Effector memory CD8-positive, alpha-beta T cell (primary cell): Measurements from ENCODE around the gene SLC9A9.

Experiments
- ATAC-seq: fragments of 150-1000 bp; cut with Tn5 transposase; replicated peaks from 2 replicates; pipeline ENCODE4 v1.10.0; 2021; ENCODE audit warnings: mild to moderate bottlenecking, moderate library complexity
- DNase-seq, 3 experiments: peaks; one replicate each; pipeline ENCODE4 v3.0.0; 2021
- H3K27ac Mint-ChIP-seq, 2 donors: one replicate each; pipeline ENCODE4 v1.8.0; 2022; ENCODE audit warnings: mild to moderate bottlenecking in 2 of 2, mixed read lengths in 2 of 2, moderate library complexity in 2 of 2
- H3K27me3 Mint-ChIP-seq, 2 donors: one replicate each; pipeline ENCODE4 v1.8.0; 2022; ENCODE audit warnings: mixed read lengths in 2 of 2
- H3K36me3 Mint-ChIP-seq: one replicate; pipeline ENCODE4 v1.8.0; 2022; ENCODE audit warnings: mild to moderate bottlenecking, moderate library complexity, mixed read lengths; ENCODE audit not compliant: insufficient read depth
- H3K4me1 Mint-ChIP-seq, 2 donors: one replicate each; pipeline ENCODE4 v1.8.0; 2022; ENCODE audit warnings: low read depth in 2 of 2, mixed read lengths in 2 of 2
- H3K4me3 Mint-ChIP-seq, 2 donors: one replicate each; pipeline ENCODE4 v1.8.0; 2022; ENCODE audit warnings: mild to moderate bottlenecking in 2 of 2, mixed read lengths in 2 of 2, moderate library complexity in 2 of 2
- H3K9me3 Mint-ChIP-seq, 2 donors: one replicate each; pipeline ENCODE4 v1.8.0; 2022; ENCODE audit warnings: mixed read lengths in 2 of 2

Gene SLC9A9

GRCh38 chr3:143753456-143753855 lies 94.8 kb downstream of the SLC9A9 start:
- Mint-ChIP-seq H3K36me3 (no peaks in the 10 kb centered on the region), H3K9me3 (no peaks in the 10 kb centered on the region), H3K27ac (no peak overlapping the region), H3K4me1 (peaks cover 13 to 40% of the 10 kb centered on the region in 2 donors), H3K27me3 (no peaks in the 10 kb centered on the region), H3K4me3 (no peak overlapping the region)
- no peak for DNase-seq
- ATAC-seq: no peak

GRCh38 chr3:143753006-143753405 lies 95.3 kb downstream of the SLC9A9 start:
- H3K27me3 Mint-ChIP-seq: no peaks in the 10 kb centered on the region
- DNase-seq (no peak), ATAC-seq (no peak)
- peaks cover 13 to 38% of the 10 kb centered on the region in 2 donors for H3K4me1 Mint-ChIP-seq
- H3K27ac Mint-ChIP-seq: no peak overlapping the region
- H3K36me3 Mint-ChIP-seq: no peaks in the 10 kb centered on the region
- no peaks in the 10 kb centered on the region for H3K9me3 Mint-ChIP-seq
- H3K4me3 Mint-ChIP-seq: no peak overlapping the region

GRCh38 chr3:143751643-143752178 lies 96.6 kb downstream of the SLC9A9 start:
- no peaks in the 10 kb centered on the region for H3K36me3 Mint-ChIP-seq
- no peaks in the 10 kb centered on the region for H3K9me3 Mint-ChIP-seq
- ATAC-seq: no peak
- peak overlapping the region; percentile 63 to 66 for H3K27ac Mint-ChIP-seq
- no peaks in the 10 kb centered on the region for H3K27me3 Mint-ChIP-seq
- peaks cover 13 to 32% of the 10 kb centered on the region in 2 donors for H3K4me1 Mint-ChIP-seq
- H3K4me3 Mint-ChIP-seq: no peak overlapping the region
- DNase-seq: no peak

GRCh38 chr3:143750841-143751240 lies 97.4 kb downstream of the SLC9A9 start:
- peak overlapping the region in 1 of 2 donors; percentile 73 for H3K27ac Mint-ChIP-seq
- ATAC-seq: no peak
- H3K9me3 Mint-ChIP-seq: no peaks in the 10 kb centered on the region
- H3K36me3 Mint-ChIP-seq: no peaks in the 10 kb centered on the region
- peaks cover 13 to 32% of the 10 kb centered on the region in 2 donors for H3K4me1 Mint-ChIP-seq
- H3K27me3 Mint-ChIP-seq: no peaks in the 10 kb centered on the region
- no peak for DNase-seq
- no peak overlapping the region for H3K4me3 Mint-ChIP-seq

GRCh38 chr3:143749926-143750325 lies 98.3 kb downstream of the SLC9A9 start:
- Mint-ChIP-seq H3K4me1 (peaks cover 13 to 32% of the 10 kb centered on the region in 2 donors), H3K9me3 (no peaks in the 10 kb centered on the region), H3K27ac (no peak overlapping the region), H3K36me3 (no peaks in the 10 kb centered on the region), H3K27me3 (no peaks in the 10 kb centered on the region), H3K4me3 (no peak overlapping the region)
- DNase-seq: no peak
- no peak for ATAC-seq

- no peak for DNase-seq
- H3K36me3 Mint-ChIP-seq: no peaks in the 10 kb centered on the region
- H3K4me3 Mint-ChIP-seq: no peak overlapping the region
- peaks cover 0 to under 1% of the 10 kb centered on the region in 2 donors for H3K9me3 Mint-ChIP-seq
- no peak overlapping the region for H3K27ac Mint-ChIP-seq
- H3K27me3 Mint-ChIP-seq: no peaks in the 10 kb centered on the region
- no peak for ATAC-seq
- no peaks in the 10 kb centered on the region for H3K4me1 Mint-ChIP-seq
These were observed 111.2 kb downstream of the SLC9A9 start for GRCh38 chr3:143737065-143737464.

- no peaks in the 10 kb centered on the region for H3K9me3 Mint-ChIP-seq
- DNase-seq (no peak), ATAC-seq (no peak)
- no peak overlapping the region for H3K4me3 Mint-ChIP-seq
- H3K4me1 Mint-ChIP-seq: peaks cover 2 to 5% of the 10 kb centered on the region in 2 donors
- H3K36me3 Mint-ChIP-seq: no peaks in the 10 kb centered on the region
- H3K27me3 Mint-ChIP-seq: no peaks in the 10 kb centered on the region
- no peak overlapping the region for H3K27ac Mint-ChIP-seq
These were observed 111.9 kb downstream of the SLC9A9 start for GRCh38 chr3:143736205-143736997.

- no peak for ATAC-seq
- H3K27ac Mint-ChIP-seq: peak overlapping the region in 1 of 2 donors; percentile 64
These were observed 116.5 kb downstream of the SLC9A9 start for GRCh38 chr3:143731776-143732175.

GRCh38 chr3:143731320-143731719 lies 116.9 kb downstream of the SLC9A9 start:
- H3K9me3 Mint-ChIP-seq: no peaks in the 10 kb centered on the region
- no peak for DNase-seq
- H3K4me1 Mint-ChIP-seq: peaks cover 17 to 39% of the 10 kb centered on the region in 2 donors
- H3K36me3 Mint-ChIP-seq: no peaks in the 10 kb centered on the region
- H3K4me3 Mint-ChIP-seq: no peak overlapping the region
- ATAC-seq: no peak
- peak overlapping the region in 1 of 2 donors; percentile 64 for H3K27ac Mint-ChIP-seq
- no peaks in the 10 kb centered on the region for H3K27me3 Mint-ChIP-seq

More at GRCh38 chr3:143731776-143732175, 116.5 kb downstream of the SLC9A9 start:
- Mint-ChIP-seq H3K9me3 (no peaks in the 10 kb centered on the region), H3K4me1 (peaks cover 17 to 34% of the 10 kb centered on the region in 2 donors), H3K4me3 (no peak overlapping the region), H3K27me3 (no peaks in the 10 kb centered on the region), H3K36me3 (no peaks in the 10 kb centered on the region)
- DNase-seq: no peak

- Mint-ChIP-seq H3K4me3 (no peak overlapping the region), H3K27me3 (no peaks in the 10 kb centered on the region), H3K9me3 (no peaks in the 10 kb centered on the region), H3K27ac (no peak overlapping the region), H3K4me1 (peaks cover 17 to 39% of the 10 kb centered on the region in 2 donors), H3K36me3 (no peaks in the 10 kb centered on the region)
- DNase-seq (no peak), ATAC-seq (no peak)
These were observed 120.9 kb downstream of the SLC9A9 start for GRCh38 chr3:143727391-143727790.

GRCh38 chr3:143726727-143727126 lies 121.5 kb downstream of the SLC9A9 start:
- Mint-ChIP-seq H3K9me3 (no peaks in the 10 kb centered on the region), H3K27ac (peak overlapping the region in 1 of 2 donors; percentile 9), H3K4me3 (no peak overlapping the region), H3K4me1 (peaks cover 17 to 38% of the 10 kb centered on the region in 2 donors), H3K36me3 (no peaks in the 10 kb centered on the region), H3K27me3 (no peaks in the 10 kb centered on the region)
- no peak for ATAC-seq
- DNase-seq: no peak

GRCh38 chr3:143720381-143720780 lies 127.9 kb downstream of the SLC9A9 start:
- H3K9me3 Mint-ChIP-seq: no peaks in the 10 kb centered on the region
- H3K36me3 Mint-ChIP-seq: no peaks in the 10 kb centered on the region
- H3K27ac Mint-ChIP-seq: peak overlapping the region in 1 of 2 donors; percentile 35
- no peaks in the 10 kb centered on the region for H3K27me3 Mint-ChIP-seq
- no peak overlapping the region for H3K4me3 Mint-ChIP-seq
- peaks cover 0 to 6% of the 10 kb centered on the region in 2 donors for H3K4me1 Mint-ChIP-seq
- ATAC-seq (no peak), DNase-seq (no peak)

- no peak for DNase-seq
- H3K36me3 Mint-ChIP-seq: no peaks in the 10 kb centered on the region
- no peaks in the 10 kb centered on the region for H3K27me3 Mint-ChIP-seq
- no peaks in the 10 kb centered on the region for H3K9me3 Mint-ChIP-seq
- H3K4me1 Mint-ChIP-seq: peaks cover 0 to 6% of the 10 kb centered on the region in 2 donors
- H3K4me3 Mint-ChIP-seq: no peak overlapping the region
- no peak for ATAC-seq
- no peak overlapping the region for H3K27ac Mint-ChIP-seq
These were observed 129.8 kb downstream of the SLC9A9 start for GRCh38 chr3:143718463-143718862.

GRCh38 chr3:143716731-143717130 lies 131.5 kb downstream of the SLC9A9 start:
- DNase-seq: no peak

More at GRCh38 chr3:143716731-143717130, 131.5 kb downstream of the SLC9A9 start:
- Mint-ChIP-seq H3K27ac (no peak overlapping the region), H3K36me3 (no peaks in the 10 kb centered on the region), H3K9me3 (no peaks in the 10 kb centered on the region), H3K27me3 (no peaks in the 10 kb centered on the region), H3K4me1 (peaks cover 0 to 5% of the 10 kb centered on the region in 2 donors), H3K4me3 (no peak overlapping the region)
- ATAC-seq: no peak
